ENCODE measurements around the gene FAM107B.

The FAM107B gene

DNA sequence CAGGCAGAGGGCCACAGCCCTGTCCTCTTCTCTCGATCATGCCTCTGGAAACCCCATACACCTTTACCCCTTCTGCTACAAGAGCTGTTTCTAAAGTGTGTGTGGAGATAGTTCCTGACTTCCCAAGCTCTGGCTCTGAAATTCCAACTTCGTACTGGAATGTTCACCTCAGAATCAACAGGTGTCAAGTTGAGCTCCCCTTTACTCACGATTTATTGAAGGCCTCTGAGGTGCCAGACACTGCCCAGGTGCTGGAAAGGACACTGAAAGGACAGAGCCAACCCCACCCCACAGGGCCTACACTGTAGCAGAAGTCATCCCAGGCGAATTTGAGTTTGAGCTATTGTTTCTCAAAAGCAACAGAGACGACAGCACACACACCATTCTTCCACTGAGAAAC is 234.1 kb downstream of the FAM107B start:
- Mint-ChIP-seq H3K9me3 (no peaks in the 10 kb centered on the region), H3K27me3 (ENCODE audit: low read depth, poor library complexity) (no peaks in the 10 kb centered on the region), H3K36me3 (ENCODE audit: low read depth) (no peaks in the 10 kb centered on the region), H3K27ac (peak overlapping the region; percentile 74), H3K4me3 (no peak overlapping the region), H3K4me1 (peaks cover 22% of the 10 kb centered on the region)
- TF ChIP-seq, protein P1, sequence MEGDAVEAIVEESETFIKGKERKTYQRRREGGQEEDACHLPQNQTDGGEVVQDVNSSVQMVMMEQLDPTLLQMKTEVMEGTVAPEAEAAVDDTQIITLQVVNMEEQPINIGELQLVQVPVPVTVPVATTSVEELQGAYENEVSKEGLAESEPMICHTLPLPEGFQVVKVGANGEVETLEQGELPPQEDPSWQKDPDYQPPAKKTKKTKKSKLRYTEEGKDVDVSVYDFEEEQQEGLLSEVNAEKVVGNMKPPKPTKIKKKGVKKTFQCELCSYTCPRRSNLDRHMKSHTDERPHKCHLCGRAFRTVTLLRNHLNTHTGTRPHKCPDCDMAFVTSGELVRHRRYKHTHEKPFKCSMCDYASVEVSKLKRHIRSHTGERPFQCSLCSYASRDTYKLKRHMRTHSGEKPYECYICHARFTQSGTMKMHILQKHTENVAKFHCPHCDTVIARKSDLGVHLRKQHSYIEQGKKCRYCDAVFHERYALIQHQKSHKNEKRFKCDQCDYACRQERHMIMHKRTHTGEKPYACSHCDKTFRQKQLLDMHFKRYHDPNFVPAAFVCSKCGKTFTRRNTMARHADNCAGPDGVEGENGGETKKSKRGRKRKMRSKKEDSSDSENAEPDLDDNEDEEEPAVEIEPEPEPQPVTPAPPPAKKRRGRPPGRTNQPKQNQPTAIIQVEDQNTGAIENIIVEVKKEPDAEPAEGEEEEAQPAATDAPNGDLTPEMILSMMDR (IDR thresholded peaks at IDR 0.05) = no peak
- DNase-seq = no peak

DNA sequence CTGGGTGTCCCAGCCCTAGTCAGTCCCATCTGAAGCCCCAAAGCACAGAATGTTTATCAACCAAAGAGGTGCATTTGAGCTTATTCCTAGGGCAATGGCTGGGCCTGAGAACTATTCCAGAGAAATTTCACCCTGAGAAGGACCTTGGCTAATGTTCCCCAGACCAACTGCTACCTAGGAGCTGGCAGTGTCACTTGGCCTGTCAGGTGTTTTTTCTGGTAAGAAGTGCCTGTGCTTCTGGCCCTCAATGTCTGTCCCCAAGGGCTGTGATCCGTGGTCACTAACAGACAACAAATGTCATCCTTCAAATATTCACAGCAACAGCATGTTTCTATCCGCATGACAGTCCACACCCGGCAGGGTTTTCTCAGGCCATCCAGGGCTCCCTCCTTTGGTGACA is 234.6 kb downstream of the FAM107B start:
- no peak for DNase-seq
- H3K9me3 Mint-ChIP-seq = no peaks in the 10 kb centered on the region
- H3K36me3 Mint-ChIP-seq (ENCODE audit: low read depth) = no peaks in the 10 kb centered on the region
- no peak overlapping the region for H3K27ac Mint-ChIP-seq
- H3K27me3 Mint-ChIP-seq (ENCODE audit: low read depth, poor library complexity) = no peaks in the 10 kb centered on the region
- TF ChIP-seq, protein P1 (IDR thresholded peaks at IDR 0.05) = no peak
- peaks cover 22% of the 10 kb centered on the region for H3K4me1 Mint-ChIP-seq
- no peak overlapping the region for H3K4me3 Mint-ChIP-seq

DNA sequence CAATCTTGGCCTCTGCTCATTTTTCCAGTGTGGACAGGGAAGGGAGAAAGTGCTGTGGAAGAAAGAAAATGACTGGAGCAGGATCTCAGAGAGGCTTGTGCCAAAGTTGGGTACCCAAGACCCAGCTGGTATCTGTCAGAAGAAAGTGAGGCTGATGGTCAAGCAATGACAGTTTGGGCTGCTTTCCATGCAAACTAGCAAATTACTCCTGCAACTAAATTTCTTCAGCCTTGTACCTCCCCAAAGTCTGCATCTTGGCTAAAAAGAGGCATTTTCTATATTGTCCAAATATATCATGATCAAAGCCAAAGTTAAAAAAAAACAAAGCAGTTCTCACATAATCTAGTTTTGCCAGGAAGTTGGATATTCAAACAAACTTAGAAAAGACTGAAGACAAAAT is 235.5 kb downstream of the FAM107B start:
- H3K36me3 Mint-ChIP-seq (ENCODE audit: low read depth) = no peaks in the 10 kb centered on the region
- no peak overlapping the region for H3K27ac Mint-ChIP-seq
- no peaks in the 10 kb centered on the region for H3K9me3 Mint-ChIP-seq
- DNase-seq = no peak
- H3K27me3 Mint-ChIP-seq (ENCODE audit: low read depth, poor library complexity) = no peaks in the 10 kb centered on the region
- H3K4me3 Mint-ChIP-seq = no peak overlapping the region
- TF ChIP-seq, protein P1 (IDR thresholded peaks at IDR 0.05) = no peak
- H3K4me1 Mint-ChIP-seq = peaks cover 25% of the 10 kb centered on the region

DNA sequence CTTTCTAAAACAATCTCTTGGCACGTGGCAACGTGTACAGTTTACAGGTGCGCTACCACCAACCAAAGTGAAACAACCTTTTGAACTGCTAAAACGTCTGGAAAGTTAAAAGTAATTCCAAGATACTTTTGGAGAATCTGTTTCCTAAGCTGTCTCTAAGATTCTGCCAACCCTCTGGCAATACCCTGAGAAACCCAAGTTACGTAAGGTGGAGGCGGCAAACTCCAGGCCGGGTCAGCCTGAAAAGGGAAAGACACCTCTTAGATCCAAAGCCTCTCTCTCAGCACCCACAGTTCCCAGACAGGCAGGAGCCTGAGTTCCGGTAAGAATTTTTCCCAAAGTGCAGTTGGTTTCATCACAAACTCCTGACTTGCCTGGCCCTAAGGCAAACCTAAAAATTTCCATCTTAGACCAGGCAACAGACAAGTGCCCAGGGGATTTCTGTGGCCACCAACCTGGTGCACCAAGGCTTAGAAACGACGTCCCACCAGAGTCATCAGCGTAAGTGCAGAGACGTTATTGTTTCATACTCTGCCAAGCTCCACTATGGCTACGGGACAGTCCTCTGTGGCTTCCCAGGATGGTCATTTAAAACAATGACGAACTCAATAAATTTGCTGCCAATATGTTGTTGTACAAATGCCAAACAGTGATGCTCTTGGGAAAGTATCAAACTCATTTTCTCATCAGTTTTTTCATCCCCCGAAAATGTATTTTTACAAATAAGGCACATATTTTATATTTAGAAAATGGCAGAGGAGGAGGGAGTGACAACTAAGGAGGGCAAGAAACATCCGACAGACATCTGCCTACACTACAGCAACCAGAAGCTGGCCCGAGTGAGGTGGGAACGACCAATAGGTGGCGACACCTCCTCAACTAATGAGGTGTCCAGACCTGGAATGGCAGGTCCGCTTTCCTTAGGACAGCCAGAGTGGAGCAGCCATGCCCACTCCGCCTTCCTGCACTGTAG is 238.2 kb downstream of the FAM107B start:
- Mint-ChIP-seq H3K4me3 (no peak overlapping the region), H3K27me3 (ENCODE audit: low read depth, poor library complexity) (no peaks in the 10 kb centered on the region), H3K9me3 (no peaks in the 10 kb centered on the region), H3K4me1 (peaks cover 47% of the 10 kb centered on the region), H3K27ac (no peak overlapping the region), H3K36me3 (ENCODE audit: low read depth) (no peaks in the 10 kb centered on the region)
- TF ChIP-seq, protein P1 (IDR thresholded peaks at IDR 0.05) = peak; percentile 61
- DNase-seq = peak; percentile 80

DNA sequence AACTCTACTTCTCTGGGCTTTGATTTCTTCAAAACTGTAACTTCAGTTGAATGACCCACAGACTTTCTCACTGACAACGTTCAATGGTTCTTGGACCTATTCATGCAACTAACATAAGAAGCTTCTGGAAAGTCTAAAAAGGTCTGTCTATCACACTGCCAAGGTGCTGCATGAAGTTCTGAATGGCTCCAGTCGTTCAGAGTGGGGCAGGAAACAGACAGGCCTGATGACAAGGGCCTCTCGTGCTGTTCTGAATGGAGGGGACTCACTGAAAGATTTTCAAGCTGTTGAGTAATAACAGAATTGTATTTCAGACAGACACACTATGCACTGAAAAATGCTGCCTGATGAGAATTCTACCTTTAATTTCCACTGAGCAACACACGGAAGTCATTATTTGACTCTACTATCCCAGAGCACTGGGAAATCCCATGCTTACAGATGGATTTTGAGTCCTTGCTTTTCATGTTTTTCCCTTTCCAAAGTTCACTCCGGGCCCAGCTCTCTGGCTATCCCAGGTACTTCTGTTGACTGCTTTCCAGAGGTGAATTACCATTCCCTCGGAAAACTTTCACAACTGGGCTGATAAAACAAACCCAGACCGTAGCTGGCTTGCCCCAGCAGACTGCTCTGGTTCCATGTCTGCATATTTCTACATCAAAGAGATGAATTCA is 239.1 kb downstream of the FAM107B start:
- TF ChIP-seq, protein P1 (IDR thresholded peaks at IDR 0.05) = no peak
- no peak overlapping the region for H3K4me3 Mint-ChIP-seq

More for the DNA sequence above, 239.1 kb downstream of the FAM107B start:
- H3K9me3 Mint-ChIP-seq = no peaks in the 10 kb centered on the region
- no peak for DNase-seq
- peaks cover 37% of the 10 kb centered on the region for H3K4me1 Mint-ChIP-seq
- no peaks in the 10 kb centered on the region for H3K27me3 Mint-ChIP-seq (ENCODE audit: low read depth, poor library complexity)
- no peak overlapping the region for H3K27ac Mint-ChIP-seq
- no peaks in the 10 kb centered on the region for H3K36me3 Mint-ChIP-seq (ENCODE audit: low read depth)
